H9 (cell line): ENCODE measurements around the gene NOP53. TPM values are rescaled to one million over a fixed set of nuclear protein-coding genes. Genes with fewer than 3 reads are reported as not detected.

Source experiments
- DNase-seq: peaks from one replicate; pipeline ENCODE4 v3.0.0-alpha.2; 2017
- H2AFZ ChIP-seq: one replicate; pipeline ENCODE4 v1.6.1; 2013; ENCODE audit warnings: mild to moderate bottlenecking, low read length, control low read depth, moderate library complexity
- H2AK5ac ChIP-seq: 2 replicates; pipeline ENCODE4 v1.6.1; 2013; ENCODE audit warnings: low read length, control low read depth, mixed read lengths; ENCODE audit not compliant: insufficient read length
- H2BK120ac ChIP-seq: one replicate; pipeline ENCODE4 v1.6.1; 2013; ENCODE audit warnings: low read depth, mild to moderate bottlenecking, low read length, control low read depth, inconsistent platforms; ENCODE audit not compliant: poor library complexity, severe bottlenecking
- H2BK12ac ChIP-seq: 2 replicates; pipeline ENCODE4 v1.6.1; 2013; ENCODE audit warnings: low read length, control low read depth, mixed read lengths, low read depth; ENCODE audit not compliant: insufficient read length
- H2BK15ac ChIP-seq: 2 replicates; pipeline ENCODE4 v1.6.1; 2013; ENCODE audit warnings: low read depth, low read length, control low read depth
- H2BK20ac ChIP-seq: one replicate; pipeline ENCODE4 v1.6.1; 2013; ENCODE audit warnings: low read depth, mild to moderate bottlenecking, low read length, control low read depth, inconsistent platforms; ENCODE audit not compliant: poor library complexity, severe bottlenecking
- H2BK5ac ChIP-seq: 2 replicates; pipeline ENCODE4 v1.6.1; 2013; ENCODE audit warnings: low read length, control low read depth, mixed read lengths; ENCODE audit not compliant: insufficient read length
- H3K14ac ChIP-seq: 2 replicates; pipeline ENCODE4 v1.6.1; 2013; ENCODE audit warnings: low read length, control low read depth; ENCODE audit not compliant: insufficient read depth
- H3K18ac ChIP-seq: 2 replicates; pipeline ENCODE4 v1.6.1; 2013; ENCODE audit warnings: low read depth, mild to moderate bottlenecking, mixed read lengths, low read length, control low read depth; ENCODE audit not compliant: insufficient read length
- H3K23ac ChIP-seq: 2 replicates; pipeline ENCODE4 v1.6.1; 2013; ENCODE audit warnings: low read length, control low read depth, mixed read lengths, low read depth; ENCODE audit not compliant: insufficient read length
- H3K23me2 ChIP-seq: 2 replicates; pipeline ENCODE4 v1.6.1; 2013; ENCODE audit warnings: low read depth, mild to moderate bottlenecking, mixed read lengths, low read length, control low read depth; ENCODE audit not compliant: insufficient read length, poor library complexity, severe bottlenecking
- H3K27ac ChIP-seq: 2 replicates; pipeline ENCODE4 v1.5.1; 2013; ENCODE audit warnings: low read length, control low read depth, mixed read lengths, low read depth; ENCODE audit not compliant: insufficient read length
- H3K27me3 ChIP-seq: 2 replicates; pipeline ENCODE4 v1.6.1; 2013; ENCODE audit warnings: low read length, control low read depth, inconsistent platforms; ENCODE audit not compliant: insufficient read depth
- H3K4ac ChIP-seq: 2 replicates; pipeline ENCODE4 v1.6.1; 2013; ENCODE audit warnings: low read depth, mild to moderate bottlenecking, control low read depth, inconsistent platforms, low read length, moderate library complexity
- H3K4me1 ChIP-seq: 2 replicates; pipeline ENCODE4 v1.6.1; 2013; ENCODE audit warnings: low read length, control low read depth, inconsistent platforms; ENCODE audit not compliant: insufficient read depth
- H3K4me2 ChIP-seq: 2 replicates; pipeline ENCODE4 v1.6.1; 2013; ENCODE audit warnings: low read length, control low read depth, mixed read lengths; ENCODE audit not compliant: insufficient read length, insufficient read depth
- H3K56ac ChIP-seq: 2 replicates; pipeline ENCODE4 v1.6.1; 2013; ENCODE audit warnings: low read depth, mild to moderate bottlenecking, mixed read lengths, low read length, control low read depth; ENCODE audit not compliant: insufficient read length
- H3K79me1 ChIP-seq: 2 replicates; pipeline ENCODE4 v1.6.1; 2013; ENCODE audit warnings: low read depth, mild to moderate bottlenecking, moderate library complexity, low read length, control low read depth, inconsistent platforms; ENCODE audit not compliant: insufficient read depth, poor library complexity, severe bottlenecking
- H3K79me2 ChIP-seq: 2 replicates; pipeline ENCODE4 v1.6.1; 2013; ENCODE audit warnings: low read length, control low read depth, inconsistent platforms; ENCODE audit not compliant: insufficient read depth
- H3K9ac ChIP-seq: 2 replicates; pipeline ENCODE4 v1.6.1; 2013; ENCODE audit warnings: low read length, control low read depth, mixed read lengths; ENCODE audit not compliant: insufficient read length; ENCODE audit errors: extremely low read depth
- H3K9me3 ChIP-seq: one replicate; pipeline ENCODE4 v1.6.1; 2013; ENCODE audit warnings: low read depth, low read length, inconsistent platforms; ENCODE audit not compliant: control insufficient read depth
- H3T11ph ChIP-seq: one replicate; pipeline ENCODE4 v1.6.1; 2013; ENCODE audit warnings: mild to moderate bottlenecking, low read length, control low read depth, inconsistent platforms
- H4K20me1 ChIP-seq: one replicate; pipeline ENCODE4 v1.6.1; 2013; ENCODE audit not compliant: control insufficient read depth, insufficient read length, insufficient read depth
- H4K5ac ChIP-seq: 2 replicates; pipeline ENCODE4 v1.6.1; 2013; ENCODE audit warnings: low read depth, mild to moderate bottlenecking, mixed read lengths, low read length, control low read depth; ENCODE audit not compliant: insufficient read length
- H4K8ac ChIP-seq: replicated peaks from 2 replicates; pipeline ENCODE4 v1.6.1; 2013; ENCODE audit warnings: low read length, control low read depth, mixed read lengths, low read depth; ENCODE audit not compliant: insufficient read length
- H4K91ac ChIP-seq: 2 replicates; pipeline ENCODE4 v1.6.1; 2013; ENCODE audit warnings: low read depth, mild to moderate bottlenecking, moderate library complexity, mixed read lengths, low read length, control low read depth; ENCODE audit not compliant: insufficient read length
- H3K27ac Mint-ChIP-seq, 3 experiments: 2 replicates in 2 of 3; 3 replicates in 1 of 3; pipeline ENCODE4 v1.8.0; 2020 to 2021; ENCODE audit warnings: mixed read lengths in 3 of 3, mild to moderate bottlenecking in 1 of 3, moderate library complexity in 1 of 3
- H3K27me3 Mint-ChIP-seq: 2 replicates; pipeline ENCODE4 v1.8.0; 2021; ENCODE audit warnings: low read depth, mild to moderate bottlenecking, moderate library complexity, mixed read lengths
- H3K36me3 Mint-ChIP-seq, 3 experiments: 2 replicates in 2 of 3; 3 replicates in 1 of 3; pipeline ENCODE4 v1.8.0; 2020 to 2021; ENCODE audit warnings: low read depth in 3 of 3, mixed read lengths in 3 of 3; ENCODE audit not compliant: insufficient read depth in 1 of 3
- H3K4me1 Mint-ChIP-seq, 2 experiments: 2 replicates each; pipeline ENCODE4 v1.8.0; 2020; ENCODE audit warnings: mixed read lengths in 2 of 2
- H3K4me3 Mint-ChIP-seq, 2 experiments: 2 replicates in 1 of 2; 3 replicates in 1 of 2; pipeline ENCODE4 v1.8.0; 2020 to 2021; ENCODE audit warnings: mild to moderate bottlenecking in 2 of 2, mixed read lengths in 2 of 2, moderate library complexity in 1 of 2
- H3K9me3 Mint-ChIP-seq, 2 experiments: 2 replicates in 1 of 2; 3 replicates in 1 of 2; pipeline ENCODE4 v1.8.0; 2020; ENCODE audit warnings: mild to moderate bottlenecking in 2 of 2, mixed read lengths in 2 of 2, moderate library complexity in 1 of 2
- CTCF ChIP-seq: fragments of 200-600 bp; sonication (generic); conservative IDR thresholded peaks from 3 replicates; pipeline ENCODE4 v1.8.0; 2021; ENCODE audit warnings: antibody characterized with exemption, mild to moderate bottlenecking
- WGBS: extraction: QIAGEN DNeasy Blood & Tissue Kit; methylation state at CpG from one replicate; pipeline ENCODE4 v1.1.7; 2013; ENCODE audit warnings: missing lambda C conversion rate, low lambda C conversion rate, mixed read lengths; ENCODE audit not compliant: insufficient read length; ENCODE audit errors: extremely low coverage; 5-methylcytosine and 5-hydroxymethylcytosine counted together
- total RNA-seq: library from RNA; stranded (reverse); gene quantifications from 2 replicates; pipeline ENCODE4 v1.2.1, GENCODE V29; 2021

The NOP53 gene
- total RNA-seq, 1 experiment from 2014 or later = 325 TPM

GRCh38 chr19:47798904-47799266 lies 53.5 kb downstream of the NOP53 start:
- Mint-ChIP-seq H3K27me3 (peaks cover 2% of the 10 kb centered on the region; the same call in 1 of the 2 replicates), H3K4me3 (no peak overlapping the region), H3K4me1 (peaks cover 2 to 4% of the 10 kb centered on the region in 2 experiments; a peak in 1 of 4 replicates), H3K27ac (no peak overlapping the region; a peak in 2 of 7 replicates), H3K9me3 (peaks cover 5 to 10% of the 10 kb centered on the region in 2 experiments; a peak in 4 of 5 replicates), H3K36me3 (peaks cover 5 to 7% (median 5%) of the 10 kb centered on the region in 3 experiments; a peak in 3 of 7 replicates)
- H3K27me3 ChIP-seq = no peaks in the 10 kb centered on the region
- H3K4me2 ChIP-seq = no peak overlapping the region
- no peaks in the 10 kb centered on the region for H3K23me2 ChIP-seq
- no peak overlapping the region for H3T11ph ChIP-seq
- no peak overlapping the region for H2BK5ac ChIP-seq
- H2BK120ac ChIP-seq = no peak overlapping the region
- no peaks in the 10 kb centered on the region for H3K9me3 ChIP-seq
- H2AK5ac ChIP-seq = no peak overlapping the region
- no peak overlapping the region for H4K5ac ChIP-seq
- H3K4ac ChIP-seq = no peak overlapping the region
- H3K56ac ChIP-seq = no peak overlapping the region
- no peaks in the 10 kb centered on the region for H3K4me1 ChIP-seq
- H3K9ac ChIP-seq = no peak overlapping the region
- H2BK12ac ChIP-seq = no peak overlapping the region
- H4K20me1 ChIP-seq = no peaks in the 10 kb centered on the region
- no peak overlapping the region for H3K23ac ChIP-seq
- H2BK15ac ChIP-seq = no peak overlapping the region
- no CpG with 5 or more reads among the region's 4 CpGs for WGBS
- H3K27ac ChIP-seq = no peak overlapping the region
- H3K79me2 ChIP-seq = no peaks in the 10 kb centered on the region
- no peaks in the 10 kb centered on the region for H3K79me1 ChIP-seq
- TF ChIP-seq CTCF = no peak
- DNase-seq = no peak
- no peak overlapping the region for H3K14ac ChIP-seq
- H3K18ac ChIP-seq = no peak overlapping the region
- H2AFZ ChIP-seq = no peak overlapping the region
- no peak overlapping the region for H4K91ac ChIP-seq
- no peak overlapping the region for H4K8ac ChIP-seq
- no peak overlapping the region for H2BK20ac ChIP-seq
